Measurements from ENCODE around the gene LRG1.
A peak's percentile ranks its signal among the peaks of the same experiment; 100 is the strongest.

LRG1 gene, protein sequence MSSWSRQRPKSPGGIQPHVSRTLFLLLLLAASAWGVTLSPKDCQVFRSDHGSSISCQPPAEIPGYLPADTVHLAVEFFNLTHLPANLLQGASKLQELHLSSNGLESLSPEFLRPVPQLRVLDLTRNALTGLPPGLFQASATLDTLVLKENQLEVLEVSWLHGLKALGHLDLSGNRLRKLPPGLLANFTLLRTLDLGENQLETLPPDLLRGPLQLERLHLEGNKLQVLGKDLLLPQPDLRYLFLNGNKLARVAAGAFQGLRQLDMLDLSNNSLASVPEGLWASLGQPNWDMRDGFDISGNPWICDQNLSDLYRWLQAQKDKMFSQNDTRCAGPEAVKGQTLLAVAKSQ

DNA sequence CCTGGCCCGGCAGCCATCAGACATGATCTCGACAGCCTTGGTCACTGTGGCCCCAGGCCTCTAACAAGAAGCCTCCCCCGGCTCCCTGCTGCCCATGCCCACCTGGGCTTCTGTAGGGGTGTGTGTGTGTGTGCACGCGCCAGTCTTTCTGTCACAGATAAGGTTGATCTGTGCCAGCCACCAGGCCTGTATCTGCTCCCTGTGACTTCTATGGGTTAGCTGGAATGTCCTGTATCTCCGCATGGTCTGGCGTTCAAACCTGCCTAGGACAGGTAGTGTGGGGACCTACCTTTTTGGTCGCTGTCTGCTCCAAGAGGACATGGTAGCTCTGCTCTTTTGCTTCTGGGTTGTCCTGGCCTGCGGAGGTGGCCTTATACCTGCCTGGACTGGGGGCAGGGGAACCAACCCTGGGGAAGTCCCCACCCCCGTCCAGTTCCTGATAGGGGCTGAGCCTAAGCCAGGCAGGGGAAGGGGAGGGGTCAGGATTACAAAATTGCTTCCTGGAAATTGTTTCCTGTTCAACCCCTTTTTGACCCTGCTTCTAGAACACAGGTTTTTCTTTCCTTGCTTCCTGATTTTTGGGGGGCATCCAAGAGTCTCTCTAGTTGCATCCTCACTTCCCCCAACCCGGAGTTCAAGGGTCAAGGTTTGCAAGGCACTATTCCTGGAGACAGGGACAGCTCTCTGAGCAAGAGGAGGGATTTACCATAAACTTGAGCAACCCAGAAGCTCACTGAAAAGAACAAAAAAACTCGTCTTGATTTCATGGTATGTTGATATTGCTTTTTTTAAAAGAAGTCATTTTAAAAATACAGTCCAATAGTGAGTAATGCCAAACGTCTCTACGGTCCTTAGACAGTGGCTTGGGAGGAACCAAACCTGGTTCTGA, at the start of gene LRG1:
Gene LRG1 (minus strand): TSS at position 344 of the 889 bp plus-strand sequence. CDS start 23 bp downstream, at position 321.
- peak; percentile 57 for DNase-seq

DNA sequence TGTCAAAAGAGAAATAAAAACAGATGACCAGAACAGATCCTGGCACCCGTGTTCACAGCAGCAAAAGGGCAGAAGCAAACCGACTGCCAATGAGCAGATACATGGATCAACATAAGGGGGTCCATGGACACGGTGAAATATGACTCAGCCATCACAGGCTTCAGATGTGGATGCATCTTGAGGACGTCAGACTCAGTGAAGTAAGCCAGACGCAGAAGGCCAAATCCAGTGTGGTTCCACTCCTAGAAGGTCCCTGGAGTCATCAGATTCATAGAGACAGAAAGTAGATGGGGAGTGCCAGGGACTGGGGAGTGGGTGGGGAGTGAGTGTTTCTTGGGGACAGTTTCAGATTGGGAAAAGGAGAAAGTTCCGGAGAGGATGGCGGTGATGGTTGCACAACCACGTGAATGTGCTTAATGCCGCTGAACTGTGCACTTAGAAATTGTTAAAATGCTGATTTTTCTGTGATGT, 48.5 kb upstream of the LRG1 start:
- no peak for DNase-seq

DNA sequence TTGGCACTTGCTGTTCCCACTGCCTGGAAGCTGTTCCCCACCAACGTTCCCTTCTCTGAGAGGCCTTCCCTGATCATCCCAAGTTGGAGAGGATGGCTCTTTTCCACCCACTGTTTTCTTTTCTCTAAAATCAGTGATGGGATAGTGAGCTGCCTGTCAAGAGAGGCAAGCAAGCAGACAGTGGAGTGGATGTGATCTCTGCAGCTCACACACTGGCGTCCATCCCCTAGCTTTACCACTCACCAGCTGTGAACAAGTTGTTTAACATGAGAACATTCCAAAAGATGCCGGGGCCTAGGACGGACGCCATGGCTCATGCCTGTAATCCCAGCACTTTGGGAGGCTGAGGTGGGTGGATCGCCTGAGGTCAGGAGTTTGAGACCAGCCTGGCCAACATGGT, 47.7 kb upstream of the LRG1 start:
- no peak for DNase-seq

DNA sequence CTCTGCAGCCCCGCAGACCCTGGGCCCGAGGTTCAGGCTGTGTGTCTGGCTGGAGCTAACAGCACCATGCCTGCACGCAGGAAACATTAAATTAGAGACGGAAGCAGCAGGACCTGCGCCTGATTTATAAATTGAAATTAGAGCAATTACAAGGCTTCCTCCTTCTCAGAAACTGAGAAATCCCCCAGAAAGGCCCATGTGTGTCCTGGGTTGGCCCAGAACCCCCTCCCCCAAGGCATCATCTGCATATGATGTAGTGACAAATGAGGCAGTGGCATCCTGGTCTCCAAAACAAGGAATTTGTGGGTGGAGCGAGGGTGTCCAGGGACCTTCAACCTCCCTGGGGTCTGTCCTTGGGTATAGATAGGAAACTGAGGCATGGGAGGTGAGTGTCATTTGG, 46.9 kb upstream of the LRG1 start:
- no peak for DNase-seq

DNA sequence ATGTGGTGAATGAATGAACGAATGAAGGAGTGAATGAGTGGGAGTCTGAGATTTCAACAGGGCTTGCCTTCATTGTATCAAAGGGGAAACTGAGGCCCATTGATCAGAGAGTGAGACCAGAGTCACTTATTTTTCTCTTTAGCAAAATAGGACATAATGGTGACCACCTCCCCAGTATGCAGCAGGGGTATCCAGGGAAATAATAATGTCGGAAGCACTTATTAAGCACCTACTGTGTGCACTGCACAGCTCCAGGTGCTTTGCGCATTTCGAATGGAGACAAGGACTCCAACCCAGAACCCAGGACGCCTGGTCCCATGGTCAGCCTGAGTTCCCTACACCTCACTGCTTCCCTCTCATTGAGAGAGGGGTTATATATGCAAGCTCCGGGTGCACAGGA, 46.4 kb upstream of the LRG1 start:
- no peak for DNase-seq

DNA sequence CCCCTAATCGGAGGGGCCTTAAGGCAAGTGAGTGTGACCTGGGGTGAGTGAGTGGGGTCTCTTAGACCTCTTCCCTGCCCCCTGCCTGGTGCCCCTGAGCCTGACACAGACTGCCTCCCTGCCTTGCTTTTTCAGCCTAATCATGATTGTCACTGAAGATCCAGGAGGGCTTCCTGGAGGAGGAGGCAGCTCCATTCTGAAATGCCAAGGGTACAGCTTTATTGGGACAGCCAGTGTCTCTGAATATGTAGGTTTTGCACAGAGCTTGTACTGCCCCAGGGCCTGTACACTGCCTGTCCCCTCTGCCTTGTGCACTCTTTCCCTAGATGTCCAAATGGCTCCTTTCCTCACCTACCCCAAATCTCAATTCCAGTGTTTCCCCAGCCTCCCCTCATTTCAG, 45.7 kb upstream of the LRG1 start:
- DNase-seq, result no peak

DNA sequence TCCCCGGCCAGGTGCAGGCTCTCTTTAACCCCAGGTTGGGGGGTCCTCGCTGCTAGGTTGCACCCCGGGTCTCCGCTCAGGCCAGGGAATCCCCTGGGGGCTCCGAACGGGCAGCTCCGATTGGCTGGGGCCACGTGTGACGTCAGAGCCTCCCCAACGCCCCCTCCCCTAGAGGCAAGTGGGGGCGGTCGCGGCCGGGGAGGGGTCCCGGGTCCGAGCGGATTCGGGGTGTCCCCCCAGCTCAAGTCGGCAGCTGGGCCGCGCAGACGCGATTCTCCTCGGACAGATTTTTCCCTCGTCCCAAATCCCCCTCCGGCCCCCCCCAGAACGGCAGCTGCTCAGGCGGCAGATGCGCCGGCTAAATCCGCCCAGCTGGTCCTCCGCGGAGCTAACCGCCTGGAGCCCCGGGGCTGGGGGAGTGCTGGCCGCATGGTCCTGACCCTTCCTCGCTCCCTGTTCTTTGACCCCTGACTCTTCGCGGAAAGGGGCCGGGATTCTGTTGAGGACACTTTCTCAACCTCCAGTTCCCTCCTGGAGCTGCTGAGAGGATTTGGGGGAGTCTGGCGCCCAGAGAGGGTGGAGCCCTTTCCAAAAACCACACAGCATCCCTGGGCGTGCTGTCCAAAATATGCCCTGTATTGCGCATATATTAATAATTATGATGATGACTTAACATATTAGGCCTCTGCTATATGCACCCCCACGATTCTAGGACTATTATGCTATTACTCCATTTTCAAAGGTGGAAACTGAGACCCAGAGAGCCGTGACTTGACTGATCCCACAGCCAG, 45.0 kb upstream of the LRG1 start:
- DNase-seq, result no peak

DNA sequence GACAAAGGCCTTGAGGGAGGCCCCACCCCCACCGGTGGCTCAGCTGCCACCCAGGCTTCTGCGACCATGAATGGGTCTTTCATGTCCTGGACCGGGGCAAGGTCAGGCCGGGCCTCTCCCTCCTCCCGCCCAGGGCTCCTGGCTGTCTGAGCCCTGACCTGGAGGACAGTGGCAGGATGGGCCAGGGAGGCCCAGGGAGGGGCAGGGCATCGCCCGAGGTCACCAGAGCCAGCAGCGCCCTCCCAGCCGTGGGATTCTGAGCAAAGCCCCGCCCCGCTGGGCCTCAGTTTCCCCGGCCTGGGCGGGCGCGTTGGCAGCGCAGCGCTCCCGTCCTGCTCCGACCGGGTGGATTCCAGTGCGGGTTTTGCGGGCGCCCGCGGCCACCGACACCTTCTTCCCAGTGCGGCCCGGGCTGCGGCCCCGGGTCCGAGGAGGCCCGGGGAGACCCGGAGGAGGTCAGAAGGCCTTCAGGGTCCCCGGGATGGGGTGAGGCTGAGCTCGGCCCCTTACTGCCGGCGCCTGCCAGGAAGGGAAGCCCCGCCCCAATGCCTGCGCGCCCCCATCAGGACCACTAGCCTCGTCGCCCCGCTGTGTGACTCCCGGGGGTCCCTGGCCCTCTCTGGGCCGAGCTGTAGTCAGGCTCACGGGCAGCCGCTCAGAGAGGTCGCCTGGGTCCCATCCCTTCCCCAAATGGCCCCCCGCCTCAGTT, 44.3 kb upstream of the LRG1 start:
- no peak for DNase-seq

DNA sequence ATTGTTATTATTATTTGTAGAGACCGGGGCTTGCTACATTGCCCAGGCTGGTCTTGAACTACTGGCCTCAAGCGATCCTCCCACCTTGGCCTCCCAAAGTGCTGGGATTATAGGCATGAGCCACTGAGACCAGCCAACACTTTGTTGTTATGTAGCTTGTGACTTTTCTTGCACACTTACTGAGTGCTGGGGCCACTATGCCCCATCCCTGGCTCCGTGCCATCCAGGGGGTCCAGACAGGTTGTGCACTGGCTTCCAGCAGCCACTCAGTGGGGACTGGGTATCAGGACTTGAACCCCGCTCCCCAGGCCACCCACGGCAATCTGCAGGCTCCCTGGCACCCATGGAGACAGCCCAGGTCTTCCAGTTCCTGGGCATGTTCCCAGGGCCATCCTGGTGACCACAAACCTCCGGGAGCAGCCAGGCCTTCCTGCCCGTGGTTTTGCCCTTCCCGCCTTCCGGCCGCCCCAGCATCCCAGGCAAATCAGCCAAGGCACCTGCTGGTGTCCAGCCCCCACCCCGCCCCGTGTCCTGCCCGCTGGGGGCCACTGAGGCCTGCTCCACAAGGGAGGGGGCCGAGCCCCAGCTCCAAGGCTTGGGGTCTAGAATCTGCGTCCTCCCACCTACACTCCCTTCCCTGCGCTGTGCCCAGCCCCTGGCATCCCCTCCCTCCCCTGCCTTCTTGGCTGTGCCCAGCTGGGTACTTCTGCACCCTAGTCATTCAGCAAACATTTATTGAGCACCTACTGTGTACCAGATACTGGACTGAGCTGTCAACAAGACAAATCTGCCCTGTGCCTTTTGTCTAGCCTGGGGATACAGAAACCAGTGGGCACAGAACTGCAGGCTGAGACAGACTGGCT, 43.4 kb upstream of the LRG1 start:
- no peak for DNase-seq

DNA sequence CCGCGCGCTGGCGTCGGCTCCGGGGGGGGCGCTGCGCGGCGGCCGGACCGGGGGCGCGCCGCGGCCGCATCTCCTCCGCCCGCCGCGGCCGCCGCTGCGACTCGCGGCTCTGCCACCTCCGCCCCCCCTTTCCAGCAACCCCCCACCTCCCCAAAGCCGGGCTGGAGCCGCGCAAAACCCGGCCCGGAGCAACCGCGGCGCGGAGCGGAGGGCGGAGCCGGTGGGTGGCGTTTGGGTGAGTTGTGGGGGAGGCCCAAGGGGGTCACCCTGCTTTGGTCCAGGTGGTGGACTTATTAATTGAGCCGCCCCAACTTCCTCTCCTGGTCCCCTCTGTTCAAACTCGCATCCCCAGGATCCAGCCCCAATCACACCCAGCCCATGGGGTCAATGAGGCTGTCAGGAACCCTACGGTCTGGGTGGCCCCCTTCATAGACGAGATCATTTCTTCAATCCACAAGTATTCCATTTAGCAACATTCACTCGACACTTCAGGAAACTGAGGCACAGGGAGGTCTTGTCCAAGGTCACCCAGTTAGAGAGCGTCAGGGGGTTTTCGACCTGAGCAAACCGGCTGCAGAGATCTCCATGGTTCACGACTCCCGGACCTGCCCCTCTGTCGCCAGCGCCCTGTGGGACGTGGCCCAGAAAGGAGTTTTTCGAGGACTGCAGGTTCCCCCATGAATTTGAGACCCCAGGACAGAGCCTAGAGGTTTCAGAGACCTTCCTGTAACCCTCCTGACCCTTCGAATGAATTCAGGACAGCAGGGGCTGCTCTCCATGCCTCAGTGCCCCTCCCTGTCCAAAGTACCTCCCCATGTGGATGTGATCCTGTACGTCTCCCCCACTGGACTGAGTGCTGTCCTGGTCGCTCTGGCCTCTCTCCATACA, 42.1 kb upstream of the LRG1 start:
- DNase-seq, result no peak

DNA sequence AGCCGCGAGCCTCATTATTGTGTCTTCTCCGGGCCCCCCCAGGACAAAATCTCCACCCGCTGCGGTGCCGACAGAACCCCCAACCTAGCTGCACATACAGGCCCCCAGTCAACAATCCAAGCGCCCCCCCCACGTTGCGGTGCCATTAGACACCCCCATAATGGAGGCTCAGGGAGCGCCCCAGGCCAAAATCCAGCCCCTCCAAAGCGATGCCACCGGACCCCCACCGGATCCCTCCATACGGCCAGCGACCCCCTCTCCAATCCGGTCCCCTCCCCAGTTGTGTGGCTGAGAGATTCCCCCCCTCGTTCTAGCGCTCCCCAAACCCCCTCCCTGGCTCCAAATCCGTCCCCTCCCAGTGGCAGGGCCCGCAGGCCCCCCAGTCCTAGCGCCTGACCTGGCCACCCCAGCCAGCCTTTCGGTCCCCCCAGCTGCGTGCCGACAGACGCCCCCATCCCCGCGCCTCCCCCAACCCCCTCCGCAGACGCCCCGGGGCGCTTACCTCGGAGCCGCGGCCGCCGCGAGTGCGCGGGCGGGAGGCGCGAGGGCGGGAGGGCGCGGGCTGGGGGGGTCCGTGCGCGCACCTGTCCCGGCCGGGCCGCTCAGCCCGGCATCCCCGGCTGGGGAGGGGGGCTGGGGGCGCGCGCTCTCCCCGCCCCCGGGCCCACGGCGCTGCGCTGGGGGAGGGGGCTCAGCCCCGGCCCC, 41.3 kb upstream of the LRG1 start:
- DNase-seq, result no peak

DNA sequence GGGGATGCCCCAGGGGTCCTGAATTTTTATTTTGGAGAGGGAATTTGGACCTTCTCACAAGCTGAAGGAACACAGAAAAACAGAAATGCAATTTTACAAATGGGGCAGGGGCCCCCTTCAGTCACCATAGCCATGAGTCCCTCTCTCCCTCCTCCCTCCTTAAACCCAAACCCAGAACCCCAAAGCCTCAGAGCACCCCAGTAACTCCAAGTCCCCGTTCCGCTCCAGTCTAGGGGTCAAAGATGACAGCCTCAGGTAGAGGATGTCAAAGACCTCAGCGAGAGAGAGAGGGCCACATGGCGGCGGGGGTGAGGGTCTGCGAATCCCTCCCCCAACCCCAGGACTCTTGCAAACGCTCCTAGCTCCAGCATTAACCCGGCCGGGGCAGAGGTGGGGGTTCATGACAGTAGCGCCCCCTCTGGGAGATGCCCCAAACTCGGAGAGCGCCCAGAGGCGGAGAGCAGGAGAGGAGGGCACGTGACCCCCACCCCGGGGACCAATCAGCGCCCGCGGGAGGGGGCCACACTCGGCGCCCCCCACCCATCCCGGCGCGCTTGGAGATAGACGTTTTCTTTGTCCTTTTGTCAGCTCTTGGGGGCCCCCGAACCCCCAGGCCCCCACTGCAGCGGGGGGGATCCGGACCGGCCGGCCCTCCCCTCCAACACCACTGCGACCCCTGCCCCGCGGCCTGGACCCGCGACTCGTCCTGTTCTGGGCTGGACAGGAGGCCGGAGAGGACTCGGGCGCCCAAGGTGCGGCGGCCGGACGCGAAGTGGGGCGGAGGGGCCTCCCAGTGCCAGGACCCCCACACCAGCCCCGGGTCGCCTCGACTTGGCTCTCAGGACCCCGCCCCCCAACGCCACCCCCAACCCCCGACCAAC, 40.4 kb upstream of the LRG1 start:
- no peak for DNase-seq

DNA sequence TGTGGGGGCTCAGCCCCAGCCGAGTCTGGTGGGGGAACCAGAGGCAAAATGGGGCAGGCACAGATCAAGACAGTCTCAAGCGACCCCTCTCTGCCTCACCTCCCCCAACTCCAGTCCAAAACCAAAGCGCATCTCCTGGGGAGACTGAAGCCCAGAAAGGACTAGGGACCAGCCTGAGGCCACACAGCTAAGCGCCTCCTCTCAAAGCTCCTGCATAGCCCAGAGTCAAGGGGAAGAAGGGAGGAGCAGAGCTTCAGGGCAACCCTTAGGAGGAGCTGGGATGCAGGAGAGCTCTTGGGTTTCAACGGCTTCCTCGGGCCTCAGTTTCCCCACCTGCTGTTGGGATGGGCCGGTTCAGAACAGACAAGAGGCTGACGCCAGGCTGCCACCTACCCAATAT, 39.6 kb upstream of the LRG1 start:
- DNase-seq, result no peak

DNA sequence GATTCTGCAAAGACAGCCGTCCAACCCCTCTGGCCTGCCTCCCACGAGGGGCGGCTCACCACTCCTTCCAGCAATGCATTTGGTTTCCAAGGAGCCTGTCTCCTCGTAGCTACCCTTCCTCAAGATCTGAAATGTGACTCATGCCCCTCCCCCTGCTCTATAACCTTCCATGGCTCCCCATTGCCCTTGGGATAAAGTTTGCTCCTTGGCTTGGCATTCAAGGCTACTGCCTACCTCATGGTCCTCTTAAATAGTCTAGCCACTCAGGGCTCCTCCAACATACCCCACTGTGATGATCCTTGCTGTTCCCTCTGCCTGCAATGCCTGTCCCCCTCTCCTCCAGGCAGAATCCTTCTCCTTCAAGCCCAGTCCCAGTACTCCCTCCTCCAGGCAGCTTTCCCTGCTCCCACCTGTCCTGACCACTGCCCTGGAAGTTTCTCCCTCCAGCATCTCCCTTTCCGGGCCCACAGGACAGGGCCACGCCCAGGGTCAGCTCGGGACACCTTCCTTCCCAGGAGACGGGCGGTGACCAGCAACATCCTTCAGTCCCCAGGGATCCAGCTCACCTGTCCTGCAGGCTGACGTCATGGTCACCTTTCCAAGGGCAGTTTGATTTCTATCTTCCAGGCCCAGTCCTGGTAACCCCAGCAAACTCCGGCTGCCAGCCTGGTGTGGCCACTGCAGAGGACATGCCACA, 38.9 kb upstream of the LRG1 start:
- no peak for DNase-seq

DNA sequence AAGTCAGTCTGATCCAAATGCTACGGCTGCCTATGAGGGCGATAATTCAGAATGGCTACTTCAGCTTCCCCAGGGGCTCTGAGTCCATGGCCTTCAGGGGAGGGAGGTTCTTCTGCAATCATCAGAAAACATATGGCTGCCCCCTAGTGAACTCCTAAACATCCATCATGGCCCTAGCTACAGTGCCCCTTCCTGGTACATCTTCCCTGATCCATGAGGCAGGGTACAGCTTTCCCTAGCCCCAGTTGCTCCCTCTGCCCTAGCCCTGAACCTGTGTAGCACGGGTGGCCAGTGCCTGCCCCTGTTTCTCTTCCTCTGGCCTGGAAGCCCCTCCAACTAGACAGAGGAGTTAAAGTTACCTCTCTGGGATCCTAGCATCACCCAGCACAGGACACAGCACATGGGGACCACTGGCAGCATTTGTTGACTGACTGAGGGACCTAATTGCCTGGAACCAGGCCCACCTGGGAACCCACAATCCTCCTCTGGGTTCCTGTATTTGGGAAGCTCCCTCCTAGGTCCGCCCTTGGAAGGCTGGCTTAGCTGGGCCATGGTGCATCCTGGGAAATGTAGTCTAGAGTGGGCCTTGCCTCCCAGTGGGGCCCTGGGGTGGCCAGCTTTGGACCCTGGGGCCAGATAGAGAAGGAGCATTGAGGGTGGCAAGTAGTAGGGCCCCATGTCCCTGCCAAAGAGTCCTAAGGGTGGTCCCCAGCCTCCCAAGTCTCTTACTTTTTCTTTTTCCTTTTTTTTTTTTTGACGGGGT, 37.4 kb upstream of the LRG1 start:
- DNase-seq, result no peak

DNA sequence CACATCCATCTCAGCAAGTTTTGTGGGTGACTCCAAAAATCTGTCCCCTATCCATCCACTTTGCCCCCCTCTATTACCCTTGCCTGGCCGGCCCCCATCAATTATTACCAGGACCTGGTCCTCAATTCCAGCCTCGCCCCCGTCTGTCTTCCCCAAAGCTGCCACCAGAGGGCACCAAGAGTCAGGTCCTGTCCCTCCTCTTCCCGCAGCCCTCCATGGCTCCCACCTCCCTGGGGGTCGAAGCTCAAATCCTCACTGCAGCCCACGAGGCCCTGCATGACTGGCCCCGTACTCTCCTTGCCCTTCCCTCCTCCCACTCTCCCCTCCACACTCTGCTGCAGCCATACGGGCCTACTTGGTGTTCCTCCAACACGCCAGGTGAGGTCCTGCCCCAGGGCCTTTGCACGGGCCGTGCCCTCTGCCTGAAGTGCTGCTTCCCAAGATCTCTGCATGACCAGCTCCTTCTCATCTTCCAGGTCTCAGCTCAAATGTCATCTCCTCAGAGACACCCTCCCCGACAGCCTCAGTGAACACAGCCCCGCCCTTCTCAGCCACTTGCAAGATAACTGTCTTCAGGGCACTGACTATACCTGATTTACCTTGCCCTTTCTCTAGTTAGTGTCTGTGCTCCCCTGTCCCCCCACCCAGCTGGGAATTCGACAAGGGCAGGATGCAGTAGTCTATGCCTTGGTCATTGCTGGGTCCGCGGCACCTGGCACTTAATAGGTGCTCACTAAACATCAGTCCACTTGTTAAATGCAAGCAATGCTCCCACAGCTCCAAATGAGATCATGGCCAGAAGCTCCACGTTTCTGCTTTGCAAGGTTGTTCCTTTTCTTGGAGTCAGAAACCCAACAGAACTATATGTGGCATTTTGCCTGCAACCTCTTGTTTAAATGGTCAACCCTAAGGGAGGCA, 36.4 kb upstream of the LRG1 start:
- DNase-seq, result no peak
